Right atrium auricular region (tissue), 2 donors: ENCODE data around the gene OTOS. TPM values are rescaled to one million over a fixed set of nuclear protein-coding genes. Genes with fewer than 3 reads are reported as not detected.

Experiments used
- DNase-seq: peaks from one replicate; pipeline ENCODE4 v3.0.0-alpha.2; 2019; ENCODE audit warnings: low spot score
- H3K27ac ChIP-seq, 2 donors: fragments of 200-600 bp; sonication (generic); 1 replicate in 1 of 2; 2 replicates in 1 of 2; pipeline ENCODE4 v1.5.1; 2016 to 2019
- H3K27me3 ChIP-seq, 2 donors: fragments of 200-600 bp; sonication (generic); one replicate each; pipeline versions ENCODE4 v1.5.1 to v1.6.0; 2017 to 2019
- H3K36me3 ChIP-seq: fragments of 200-600 bp; sonication (generic); one replicate; pipeline ENCODE4 v1.5.1; 2016
- H3K4me1 ChIP-seq, 2 donors: fragments of 200-600 bp; sonication (generic); one replicate each; pipeline versions ENCODE4 v1.5.1 to v1.6.0; 2017 to 2019
- H3K4me3 ChIP-seq, 2 donors: fragments of 200-600 bp; sonication (generic); 1 replicate in 1 of 2; 2 replicates in 1 of 2; pipeline ENCODE4 v1.5.1; 2017 to 2019; ENCODE audit warnings: mild to moderate bottlenecking in 1 of 2, moderate library complexity in 1 of 2
- H3K9me3 ChIP-seq, 2 donors: fragments of 200-600 bp; sonication (generic); one replicate each; pipeline ENCODE4 v1.5.1; 2019
- total RNA-seq, 2 donors: library from RNA; depleted of rRNA; stranded (reverse); fragments of >200 nt; gene quantifications; one replicate each; pipeline ENCODE4 v1.1.0, GENCODE V29; 2016
- TF ChIP-seq, protein P1 (sequence below), 2 donors: fragments of 200-600 bp; sonication (generic); IDR thresholded peaks; one replicate each; pipeline ENCODE4 v1.5.1; 2019; ENCODE audit warnings: antibody characterized with exemption in 2 of 2

Gene OTOS
- total RNA-seq, 2 donors from 2014 or later = not detected

DNA sequence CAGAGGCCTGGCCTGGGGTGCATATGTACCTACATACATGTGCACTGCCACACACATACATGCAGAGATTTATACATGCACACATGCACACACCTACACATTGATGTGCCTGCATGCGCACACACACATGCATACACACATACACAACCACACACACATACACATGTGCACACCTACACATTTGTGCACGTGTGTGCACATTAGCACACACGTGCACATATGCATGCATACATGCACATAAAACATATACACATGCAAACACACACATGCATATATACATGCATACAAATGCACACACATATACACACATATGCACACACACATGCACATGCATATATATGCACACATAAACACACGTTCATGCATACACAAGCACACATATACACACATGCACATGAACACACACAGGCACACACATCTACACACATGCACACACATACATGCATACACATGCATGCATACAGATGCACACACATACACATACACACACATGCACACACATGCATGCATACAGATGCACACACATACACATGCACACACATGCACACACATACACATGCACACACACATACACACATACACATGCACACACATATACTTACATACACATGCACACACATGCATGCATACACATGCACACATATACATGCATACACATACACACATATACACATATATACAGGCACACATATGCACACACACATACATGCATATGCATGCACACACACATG, 23.6 kb upstream of the OTOS start:
- H3K4me3 ChIP-seq = no peak overlapping the region
- H3K27me3 ChIP-seq = no peaks in the 10 kb centered on the region
- H3K9me3 ChIP-seq = no peaks in the 10 kb centered on the region
- no peaks in the 10 kb centered on the region for H3K4me1 ChIP-seq
- H3K36me3 ChIP-seq = no peaks in the 10 kb centered on the region
- H3K27ac ChIP-seq = no peak overlapping the region
- TF ChIP-seq, protein P1, sequence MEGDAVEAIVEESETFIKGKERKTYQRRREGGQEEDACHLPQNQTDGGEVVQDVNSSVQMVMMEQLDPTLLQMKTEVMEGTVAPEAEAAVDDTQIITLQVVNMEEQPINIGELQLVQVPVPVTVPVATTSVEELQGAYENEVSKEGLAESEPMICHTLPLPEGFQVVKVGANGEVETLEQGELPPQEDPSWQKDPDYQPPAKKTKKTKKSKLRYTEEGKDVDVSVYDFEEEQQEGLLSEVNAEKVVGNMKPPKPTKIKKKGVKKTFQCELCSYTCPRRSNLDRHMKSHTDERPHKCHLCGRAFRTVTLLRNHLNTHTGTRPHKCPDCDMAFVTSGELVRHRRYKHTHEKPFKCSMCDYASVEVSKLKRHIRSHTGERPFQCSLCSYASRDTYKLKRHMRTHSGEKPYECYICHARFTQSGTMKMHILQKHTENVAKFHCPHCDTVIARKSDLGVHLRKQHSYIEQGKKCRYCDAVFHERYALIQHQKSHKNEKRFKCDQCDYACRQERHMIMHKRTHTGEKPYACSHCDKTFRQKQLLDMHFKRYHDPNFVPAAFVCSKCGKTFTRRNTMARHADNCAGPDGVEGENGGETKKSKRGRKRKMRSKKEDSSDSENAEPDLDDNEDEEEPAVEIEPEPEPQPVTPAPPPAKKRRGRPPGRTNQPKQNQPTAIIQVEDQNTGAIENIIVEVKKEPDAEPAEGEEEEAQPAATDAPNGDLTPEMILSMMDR (IDR thresholded peaks at IDR 0.05) = no peak
- no peak for DNase-seq

DNA sequence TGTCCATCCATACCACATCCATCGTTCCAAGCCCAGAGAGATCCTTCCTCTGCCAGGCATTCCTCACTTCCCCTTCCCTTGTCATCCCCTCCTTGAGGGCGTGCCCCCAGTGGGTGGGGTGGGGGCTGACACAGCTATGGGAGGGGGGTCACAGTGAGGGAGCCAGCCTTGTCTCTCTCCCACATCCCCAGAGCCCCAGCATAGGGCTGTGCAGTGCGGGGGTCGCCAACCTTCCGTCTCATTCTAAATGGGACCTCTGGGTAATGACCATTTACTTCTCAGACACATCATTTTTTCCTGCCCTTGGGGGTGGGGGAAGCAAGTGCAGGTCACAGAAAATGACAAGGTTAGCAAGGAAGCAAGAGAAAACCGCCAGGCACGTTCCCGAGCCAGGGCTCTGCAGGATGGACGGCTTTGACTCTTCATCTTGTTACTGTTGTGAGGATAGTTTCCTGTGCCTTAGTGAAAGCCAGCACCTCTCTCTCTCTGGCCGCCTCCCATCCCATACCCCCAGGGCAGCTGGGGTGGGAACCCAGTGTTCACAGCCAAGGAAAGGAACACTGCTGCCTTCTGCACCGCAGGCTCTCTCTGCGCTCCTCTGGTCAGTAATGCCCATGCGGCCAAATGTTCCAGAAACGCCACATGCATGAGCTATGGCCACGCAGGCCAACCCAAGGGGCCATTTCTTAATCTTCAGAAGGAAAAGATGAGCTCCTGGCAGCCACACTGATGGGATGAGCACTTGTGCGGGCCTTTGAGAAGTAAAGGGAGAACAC, 22.7 kb upstream of the OTOS start:
- Histone ChIP-seq H3K27me3 (no peaks in the 10 kb centered on the region), H3K4me3 (no peak overlapping the region), H3K27ac (no peak overlapping the region), H3K36me3 (no peaks in the 10 kb centered on the region), H3K9me3 (no peaks in the 10 kb centered on the region), H3K4me1 (no peaks in the 10 kb centered on the region)
- DNase-seq = no peak
- TF ChIP-seq, protein P1 (IDR thresholded peaks at IDR 0.05) = no peak

DNA sequence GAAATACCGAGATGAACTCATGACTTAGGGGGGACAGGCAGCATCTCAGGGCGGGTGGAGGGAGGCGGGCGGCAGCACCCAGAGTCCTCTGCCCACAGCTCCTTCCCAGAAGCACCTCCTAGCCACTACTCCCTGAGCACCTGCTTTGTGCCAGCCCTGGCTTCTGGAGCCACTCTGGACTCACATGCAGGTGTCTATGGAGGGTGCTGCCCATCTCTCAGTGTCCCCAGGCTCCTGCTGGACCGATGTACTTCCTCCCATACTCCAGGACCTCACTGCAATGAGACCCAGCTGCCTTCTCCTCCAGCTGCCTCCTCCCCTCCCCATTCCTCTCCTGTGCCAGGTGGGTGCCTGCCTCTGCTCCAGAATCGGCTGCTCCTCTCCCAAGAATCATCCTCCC, 22.1 kb upstream of the OTOS start:
- Histone ChIP-seq H3K27ac (no peak overlapping the region), H3K4me3 (no peak overlapping the region), H3K36me3 (no peaks in the 10 kb centered on the region), H3K9me3 (no peaks in the 10 kb centered on the region), H3K27me3 (no peaks in the 10 kb centered on the region), H3K4me1 (no peaks in the 10 kb centered on the region)
- TF ChIP-seq, protein P1 (IDR thresholded peaks at IDR 0.05) = no peak
- no peak for DNase-seq

DNA sequence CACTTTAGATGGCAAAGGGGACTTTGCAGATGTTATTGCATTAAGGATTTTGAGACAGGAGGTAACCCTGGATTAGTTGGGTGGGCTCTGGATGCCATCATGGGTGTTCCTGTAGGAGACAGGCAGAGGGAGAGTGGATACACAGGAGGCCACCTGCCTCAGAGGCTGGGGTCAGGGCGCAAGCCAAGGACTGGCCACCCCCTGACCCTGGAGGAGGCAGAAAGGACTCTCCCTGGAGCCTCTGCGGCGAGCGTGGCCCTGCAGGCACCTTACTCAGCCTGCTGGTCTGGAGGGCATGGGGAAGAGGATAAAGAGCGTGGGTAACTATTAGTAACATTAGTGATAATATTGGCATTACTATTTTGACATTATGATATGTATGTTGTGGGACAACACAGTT, 21.6 kb upstream of the OTOS start:
- TF ChIP-seq, protein P1 (IDR thresholded peaks at IDR 0.05) = no peak
- no peak overlapping the region for H3K27ac ChIP-seq
- H3K4me1 ChIP-seq = no peaks in the 10 kb centered on the region
- no peaks in the 10 kb centered on the region for H3K36me3 ChIP-seq
- no peak for DNase-seq
- no peaks in the 10 kb centered on the region for H3K27me3 ChIP-seq
- no peaks in the 10 kb centered on the region for H3K9me3 ChIP-seq
- no peak overlapping the region for H3K4me3 ChIP-seq

DNA sequence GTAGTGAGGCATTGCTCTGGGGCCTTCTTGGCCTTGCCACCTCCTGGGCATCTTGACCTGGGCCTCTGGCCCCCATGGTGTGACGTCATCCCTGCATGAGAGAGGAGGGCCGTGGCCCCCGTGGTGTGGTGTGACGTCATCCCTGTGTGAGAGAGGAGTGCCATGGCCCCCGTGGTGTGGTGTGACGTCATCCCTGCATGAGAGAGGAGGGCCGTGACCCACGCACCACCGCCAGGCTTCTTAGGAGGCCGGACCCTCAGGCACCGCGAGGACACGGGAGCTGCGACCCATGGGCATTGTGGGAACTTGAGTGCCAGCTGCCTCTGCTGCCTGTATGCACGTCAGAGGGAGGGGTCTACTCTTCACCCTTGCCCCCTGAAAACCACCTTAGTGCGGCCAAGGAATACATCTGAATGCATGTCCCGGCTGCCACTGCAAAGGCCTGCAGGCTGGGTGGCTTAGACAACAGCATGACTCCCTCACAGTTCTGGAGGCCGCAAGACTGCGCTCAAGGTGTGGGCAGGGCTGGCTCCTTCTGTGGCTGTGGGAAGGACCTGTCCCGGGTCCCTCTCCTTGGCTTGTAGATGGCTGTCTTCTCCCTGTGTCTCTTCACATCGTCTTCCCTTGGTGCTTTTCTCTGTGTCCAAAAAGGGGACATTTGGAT, 20.8 kb upstream of the OTOS start:
- H3K27ac ChIP-seq = no peak overlapping the region
- H3K27me3 ChIP-seq = no peaks in the 10 kb centered on the region
- H3K9me3 ChIP-seq = no peaks in the 10 kb centered on the region
- no peaks in the 10 kb centered on the region for H3K4me1 ChIP-seq
- no peak overlapping the region for H3K4me3 ChIP-seq
- no peak for DNase-seq
- TF ChIP-seq, protein P1 (IDR thresholded peaks at IDR 0.05) = no peak
- no peaks in the 10 kb centered on the region for H3K36me3 ChIP-seq
